HepG2 (cell line): Measurements from ENCODE around the gene ZNF385B. TPM values are rescaled to one million over a fixed set of nuclear protein-coding genes. Genes with fewer than 3 reads are reported as not detected.

ENCODE experiments used
- ATAC-seq: fragments of 200-7000 bp; cut with Tn5 transposase; 3 replicates; pipeline ENCODE4 v1.9.1; 2020; ENCODE audit warnings: mild to moderate bottlenecking, moderate library complexity
- BruUV-seq: library from RNA; stranded (reverse); fragments of 400-500 nt; replicated peaks from 2 replicates; lab custom pipeline; 2021; lab: Mats Ljungman, UMichigan
- CTCF ChIA-PET: fragments of 300-600 bp; formaldehyde crosslinking; extraction: SDS; loops from one replicate; lab custom pipeline; 2021; ENCODE audit warnings: low total read pairs, inconsistent platforms, low intra/inter-chr PET ratio; lab: Yijun Ruan, JAX
- POLR2A ChIA-PET: fragments of 350-600 bp; sonication (Branson Sonifier 250); formaldehyde crosslinking; loops from one replicate; lab custom pipeline; 2020; ENCODE audit warnings: antibody characterized with exemption, inconsistent platforms; lab: Yijun Ruan, JAX
- DNase-seq: peaks from one replicate; pipeline ENCODE4 v3.0.0-alpha.2; 2015; ENCODE audit warnings: low spot score
- FAIRE-seq: peaks from 3 replicates; lab custom pipeline; 2011; peaks lifted over from hg19 to GRCh38; lab: Jason Lieb, UNC
- H2AFZ ChIP-seq: one replicate; pipeline ENCODE4 v1.6.1; 2011; ENCODE audit warnings: low read length, inconsistent platforms
- H3K27ac ChIP-seq: fragments of 300-600 bp; 3 replicates; pipeline ENCODE4 v1.8.0; 2011; ENCODE audit warnings: mixed run types, mild to moderate bottlenecking, mixed read lengths, low read length, inconsistent platforms; ENCODE audit not compliant: insufficient read depth; ENCODE audit errors: extremely low read length
- H3K27me3 ChIP-seq, 2 experiments: fragments of 200-600 bp in 1 of 2; 2 replicates in 1 of 2; 3 replicates in 1 of 2; pipeline versions ENCODE4 v1.6.0 to v1.8.0; 2011; ENCODE audit warnings: low read length in 2 of 2, mild to moderate bottlenecking in 2 of 2, moderate library complexity in 2 of 2, inconsistent platforms in 1 of 2; ENCODE audit not compliant: insufficient read depth in 2 of 2, control insufficient read depth in 1 of 2
- H3K36me3 ChIP-seq, 2 experiments: fragments of 200-600 bp in 1 of 2; replicated peaks in 1 of 2; 2 replicates in 1 of 2; 3 replicates in 1 of 2; pipeline versions ENCODE4 v1.5.1 to v1.8.0; 2011; ENCODE audit warnings: low read length in 2 of 2, inconsistent platforms in 1 of 2; ENCODE audit not compliant: insufficient read depth in 2 of 2, control insufficient read depth in 1 of 2
- H3K4me1 ChIP-seq: 2 replicates; pipeline ENCODE4 v1.5.1; 2012; ENCODE audit warnings: low read length, inconsistent platforms; ENCODE audit not compliant: insufficient read depth
- H3K4me2 ChIP-seq: 2 replicates; pipeline ENCODE4 v1.6.0; 2011; ENCODE audit warnings: low read depth, low read length, inconsistent platforms
- H3K4me3 ChIP-seq, 3 experiments: fragments of 200-600 bp in 1 of 3; sonication (generic), shearing (Covaris generic) in 1 of 3; replicated peaks in 1 of 3; 2 replicates each; pipeline ENCODE4 v1.5.1; 2011 to 2016; ENCODE audit warnings: low read length in 3 of 3, inconsistent platforms in 2 of 3, low read depth in 2 of 3, mild to moderate bottlenecking in 2 of 3, control low read depth in 1 of 3, mixed read lengths in 1 of 3; ENCODE audit not compliant: insufficient read depth in 1 of 3
- H3K79me2 ChIP-seq: one replicate; pipeline ENCODE4 v1.6.1; 2011; ENCODE audit warnings: low read length, inconsistent platforms; ENCODE audit not compliant: insufficient read depth
- H3K9ac ChIP-seq: 2 replicates; pipeline ENCODE4 v1.6.0; 2011; ENCODE audit warnings: mild to moderate bottlenecking, low read depth, low read length, inconsistent platforms; ENCODE audit not compliant: insufficient read depth
- H3K9me3 ChIP-seq: 2 replicates; pipeline ENCODE4 v1.5.1; 2012; ENCODE audit warnings: mild to moderate bottlenecking, low read length
- H4K20me1 ChIP-seq: 2 replicates; pipeline ENCODE4 v1.6.0; 2011; ENCODE audit warnings: inconsistent platforms, mild to moderate bottlenecking, low read length, moderate library complexity; ENCODE audit not compliant: insufficient read depth
- ASH2L ChIP-seq: fragments of 300-600, 200-600 bp; sonication (generic); IDR thresholded peaks from 2 replicates; pipeline ENCODE4 v1.7.0; 2017; ENCODE audit warnings: low read depth, mild to moderate bottlenecking, moderate library complexity, mixed read lengths, low read length; ENCODE audit not compliant: insufficient read length
- CBX1 ChIP-seq: IDR thresholded peaks from one replicate; pipeline ENCODE4 v1.6.1; 2016; ENCODE audit warnings: antibody characterized with exemption, low read depth
- CEBPB ChIP-seq: IDR thresholded peaks from 2 replicates; pipeline ENCODE4 v1.6.1; 2011; ENCODE audit warnings: low read depth, low read length, improper control_type of control experiment, borderline replicate concordance
- EP300 ChIP-seq, 3 experiments: sonication (generic) in 1 of 3; formaldehyde crosslinking in 1 of 3; IDR thresholded peaks; 2 replicates each; pipeline versions ENCODE4 v1.5.1 to v1.6.1; 2011 to 2020; ENCODE audit warnings: low read depth in 2 of 3, low read length in 2 of 3, borderline replicate concordance in 1 of 3, improper control_type of control experiment in 1 of 3, mild to moderate bottlenecking in 1 of 3, missing genetic modification reagents in 1 of 3, moderate library complexity in 1 of 3
- FOXA3 ChIP-seq: IDR thresholded peaks from 2 replicates; pipeline ENCODE4 v1.6.1; 2016; ENCODE audit warnings: missing genetic modification reagents, missing compliant biosample characterization
- GATAD2A ChIP-seq: IDR thresholded peaks from 2 replicates; pipeline ENCODE4 v1.6.1; 2016
- HOMEZ ChIP-seq: IDR thresholded peaks from 2 replicates; pipeline ENCODE4 v1.6.1; 2016; ENCODE audit warnings: low read depth
- NR2F6 ChIP-seq, 2 experiments: IDR thresholded peaks; 2 replicates each; pipeline ENCODE4 v1.6.1; 2016; ENCODE audit warnings: antibody characterized with exemption in 1 of 2, mild to moderate bottlenecking in 1 of 2
- RCOR2 ChIP-seq: IDR thresholded peaks from 2 replicates; pipeline ENCODE4 v1.6.1; 2016; ENCODE audit warnings: missing biosample characterization, missing genetic modification reagents
- SOX13 ChIP-seq, 3 experiments: fragments of 450-650 bp in 1 of 3; sonication (generic) in 1 of 3; formaldehyde crosslinking in 1 of 3; IDR thresholded peaks in 2 of 3; conservative IDR thresholded peaks in 1 of 3; 2 replicates each; pipeline versions ENCODE4 v1.5.0 to v1.6.1; 2016 to 2020; ENCODE audit warnings: antibody characterized with exemption in 1 of 3, mild to moderate bottlenecking in 1 of 3, missing compliant biosample characterization in 1 of 3, missing genetic modification reagents in 1 of 3, moderate library complexity in 1 of 3
- SP140L ChIP-seq: sonication (generic); formaldehyde crosslinking; IDR thresholded peaks from 2 replicates; pipeline ENCODE4 v1.4.0; 2020; ENCODE audit warnings: missing genetic modification reagents, borderline replicate concordance
- ZNF503 ChIP-seq: sonication (generic); formaldehyde crosslinking; IDR thresholded peaks from 2 replicates; pipeline ENCODE4 v1.4.0; 2020; ENCODE audit warnings: missing genetic modification reagents
- ZNF543 ChIP-seq: sonication (generic); formaldehyde crosslinking; IDR thresholded peaks from 2 replicates; pipeline ENCODE4 v1.4.0; 2020; ENCODE audit warnings: mild to moderate bottlenecking, missing genetic modification reagents
- ZNF749 ChIP-seq: sonication (generic); formaldehyde crosslinking; IDR thresholded peaks from 2 replicates; pipeline ENCODE4 v1.8.0; 2022; ENCODE audit warnings: mild to moderate bottlenecking, missing genetic modification reagents, moderate library complexity, borderline replicate concordance
- ZNF883 ChIP-seq: sonication (generic); formaldehyde crosslinking; IDR thresholded peaks from 2 replicates; pipeline ENCODE4 v1.5.1; 2020; ENCODE audit warnings: mild to moderate bottlenecking, missing genetic modification reagents; ENCODE audit errors: not compliant biosample characterization
- in situ Hi-C: cut with HindIII; loops from 2 replicates; pipeline ENCODE4 v1.10.0; 2017; ENCODE audit warnings: low pct_unique_long_range_greater_than_20kb; ENCODE audit not compliant: extremely low pct_ligation_motif_present
- intact Hi-C: fragments of 100-400 bp; cut with micrococcal nuclease; formaldehyde crosslinking; loops from one replicate; pipeline ENCODE4 v1.10.0; 2022; ENCODE audit not compliant: unreplicated experiment
- polyA plus RNA-seq, 8 experiments: library from polyadenylated mRNA; depleted of rRNA in 3 of 8; stranded (reverse) in 7 of 8; unstranded in 1 of 8; fragments of >200 nt; fragmentation: Illumina TruSeq in 4 of 8; extraction: Trizol in 4 of 8; gene quantifications; 2 replicates each; pipeline versions ENCODE4 v1.2.1 to v1.2.3, GENCODE V29; 2011 to 2016; ENCODE audit warnings: low read depth in 4 of 8, missing spikeins in 1 of 8, mixed read lengths in 1 of 8; ENCODE audit not compliant: insufficient read depth in 1 of 8
- total RNA-seq, 5 experiments: library from RNA; depleted of rRNA; stranded (reverse); fragments of >200 nt; fragmentation: Illumina TruSeq; extraction: Trizol; gene quantifications; 2 replicates each; pipeline ENCODE4 v1.2.3, GENCODE V29; 2016; ENCODE audit warnings: low read depth in 1 of 5
- TF ChIP-seq, protein P1 (sequence below): sonication (generic); formaldehyde crosslinking; IDR thresholded peaks from 2 replicates; pipeline ENCODE4 v1.4.0; 2020; ENCODE audit warnings: missing genetic modification reagents, borderline replicate concordance

ZNF385B gene
- total and polyA plus RNA-seq, 2 of the 13 experiments (the other 11 are each of a cell fraction or from before 2014, with no cell fraction given) = 3.3 to 6.7 TPM

- no peak for TF ChIP-seq ZNF883 (CRISPR knock-in tag)
- no peak for TF ChIP-seq ZNF749 (CRISPR knock-in tag)
These were observed 280.9 kb downstream of the ZNF385B start (continued) for GRCh38 chr2:179580378-179581146.

DNA sequence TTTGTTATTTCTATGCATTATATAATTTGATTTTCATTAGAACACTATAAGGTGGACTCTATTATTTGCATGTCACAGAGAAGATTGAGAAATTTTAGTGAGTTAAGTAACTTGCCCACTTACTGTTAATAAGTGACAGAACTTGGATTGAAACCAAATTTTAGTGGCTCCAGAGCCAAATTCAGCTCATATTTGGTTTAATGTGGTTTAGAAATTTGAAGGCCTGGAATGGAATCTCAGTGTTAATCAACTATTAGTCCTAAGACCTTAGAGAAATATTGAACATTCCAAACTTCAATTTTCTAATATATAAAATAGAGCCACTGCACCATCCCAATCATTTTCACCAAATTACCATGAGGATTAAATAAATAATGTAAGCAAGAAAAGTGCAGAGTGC is 281.6 kb downstream of the ZNF385B start:
- Histone ChIP-seq H3K79me2 (no peaks in the 10 kb centered on the region), H3K36me3 (no peaks in the 10 kb centered on the region), H3K9ac (no peak overlapping the region), H2AFZ (no peak overlapping the region), H3K4me3 (no peak overlapping the region), H3K4me1 (peaks cover 59% of the 10 kb centered on the region), H3K27me3 (no peaks in the 10 kb centered on the region), H3K4me2 (peak overlapping the region; percentile 30), H3K27ac (peak overlapping the region; percentile 64), H3K9me3 (no peaks in the 10 kb centered on the region), H4K20me1 (no peaks in the 10 kb centered on the region)
- peak; percentile 91 for DNase-seq
- ChIA-PET POLR2A (interaction anchor here (1.0 to 3.9 kb wide), 3 partner anchors 18 to 36 kb away, joined by 3 to 25 read pairs (median 19); no protein-coding TSS in a partner anchor), CTCF (no interaction called here)
- peak; percentile 37 for FAIRE-seq
- peak; percentile 53 for ATAC-seq
- intact Hi-C loops (loop anchor here (1.0 to 10.0 kb wide), 4 partner anchors 36 to 235 kb away; no protein-coding TSS in a partner anchor), in situ Hi-C loops (loop anchor here (10.0 kb wide), 1 partner anchor 155 kb away; no protein-coding TSS in a partner anchor)
- no TSS peak for BruUV-seq
- TF ChIP-seq SOX13 (IDR thresholded peaks at IDR 0.05) (no peak), SOX13 (CRISPR knock-in tag; conservative IDR thresholded peaks at IDR 0.05 in 1 of 2, IDR thresholded peaks at IDR 0.05 in 1 of 2) (peak in 1 of 2 experiments; percentile 72; a peak in 1 of 4 replicates), RCOR2 (peak; percentile 47; the same call in 1 of the 2 replicates), EP300 (IDR thresholded peaks at IDR 0.05; ENCODE audit: low read depth in 2 of 2, low read length in 2 of 2) (peak in 1 of 2 experiments; percentile 88; a peak in 2 of 4 replicates), EP300 (CRISPR knock-in tag; IDR thresholded peaks at IDR 0.05; ENCODE audit: borderline replicate concordance) (no peak), FOXA3 (CRISPR knock-in tag) (peak; percentile 68), ZNF543 (CRISPR knock-in tag) (no peak), SP140L (0 out of 2 replicates have a peak, but pooled peaks have one; percentile 31), CEBPB (peak; percentile 91), ASH2L (peak; percentile 42), GATAD2A (CRISPR knock-in tag) (peak; percentile 85), HOMEZ (CRISPR knock-in tag) (peak; percentile 88), NR2F6 (IDR thresholded peaks at IDR 0.05) (0 out of 2 replicates have a peak, but pooled peaks have one; percentile 26), NR2F6 (CRISPR knock-in tag; IDR thresholded peaks at IDR 0.05) (no peak), ZNF503 (CRISPR knock-in tag) (0 out of 2 replicates have a peak, but pooled peaks have one; percentile 72), CBX1 (no peak)
- TF ChIP-seq, protein P1, sequence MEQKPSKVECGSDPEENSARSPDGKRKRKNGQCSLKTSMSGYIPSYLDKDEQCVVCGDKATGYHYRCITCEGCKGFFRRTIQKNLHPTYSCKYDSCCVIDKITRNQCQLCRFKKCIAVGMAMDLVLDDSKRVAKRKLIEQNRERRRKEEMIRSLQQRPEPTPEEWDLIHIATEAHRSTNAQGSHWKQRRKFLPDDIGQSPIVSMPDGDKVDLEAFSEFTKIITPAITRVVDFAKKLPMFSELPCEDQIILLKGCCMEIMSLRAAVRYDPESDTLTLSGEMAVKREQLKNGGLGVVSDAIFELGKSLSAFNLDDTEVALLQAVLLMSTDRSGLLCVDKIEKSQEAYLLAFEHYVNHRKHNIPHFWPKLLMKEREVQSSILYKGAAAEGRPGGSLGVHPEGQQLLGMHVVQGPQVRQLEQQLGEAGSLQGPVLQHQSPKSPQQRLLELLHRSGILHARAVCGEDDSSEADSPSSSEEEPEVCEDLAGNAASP (CRISPR knock-in tag) = peak; percentile 15; the same call in 1 of the 2 replicates
